ENCODE measurements around the gene GALNT18.

The GALNT18 gene

GRCh38 chr11:11289669-11290068, 332.1 kb downstream of the GALNT18 start:
- Mint-ChIP-seq H3K4me3 (no peak overlapping the region), H3K36me3 (no peaks in the 10 kb centered on the region), H3K27ac (no peak overlapping the region), H3K27me3 (peaks cover 3% of the 10 kb centered on the region), H3K9me3 (no peaks in the 10 kb centered on the region), H3K4me1 (no peaks in the 10 kb centered on the region)

GRCh38 chr11:11288972-11289616, 332.7 kb downstream of the GALNT18 start:
- no peaks in the 10 kb centered on the region for H3K36me3 Mint-ChIP-seq
- no peak overlapping the region for H3K27ac Mint-ChIP-seq
- no peaks in the 10 kb centered on the region for H3K9me3 Mint-ChIP-seq
- no peaks in the 10 kb centered on the region for H3K4me1 Mint-ChIP-seq
- H3K4me3 Mint-ChIP-seq, result no peak overlapping the region
- H3K27me3 Mint-ChIP-seq, result peaks cover 3% of the 10 kb centered on the region

DNA sequence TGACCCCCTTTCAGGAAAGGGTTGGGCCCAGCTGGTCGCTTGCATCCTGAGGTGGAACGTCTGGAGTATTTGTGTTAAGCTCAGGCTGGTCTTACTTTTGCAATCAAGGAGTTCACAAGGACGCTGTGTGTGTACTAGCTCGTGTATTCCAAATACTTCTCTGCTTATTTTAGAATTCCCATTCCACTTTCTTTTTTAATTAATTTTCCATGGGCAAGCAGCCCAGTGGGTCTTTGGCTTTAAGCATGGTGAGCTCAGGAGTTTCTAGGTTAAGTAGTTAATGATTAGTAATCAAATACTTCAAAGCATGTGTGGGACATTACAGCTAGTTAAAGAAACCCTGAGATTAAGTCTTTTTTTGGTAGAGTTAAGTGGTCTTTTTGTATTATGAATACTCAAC, 337.3 kb downstream of the GALNT18 start:
- no peak overlapping the region for H3K4me3 Mint-ChIP-seq
- H3K9me3 Mint-ChIP-seq, result no peaks in the 10 kb centered on the region
- H3K27ac Mint-ChIP-seq, result no peak overlapping the region
- no peaks in the 10 kb centered on the region for H3K4me1 Mint-ChIP-seq
- H3K27me3 Mint-ChIP-seq, result peaks cover 3% of the 10 kb centered on the region
- H3K36me3 Mint-ChIP-seq, result no peaks in the 10 kb centered on the region

DNA sequence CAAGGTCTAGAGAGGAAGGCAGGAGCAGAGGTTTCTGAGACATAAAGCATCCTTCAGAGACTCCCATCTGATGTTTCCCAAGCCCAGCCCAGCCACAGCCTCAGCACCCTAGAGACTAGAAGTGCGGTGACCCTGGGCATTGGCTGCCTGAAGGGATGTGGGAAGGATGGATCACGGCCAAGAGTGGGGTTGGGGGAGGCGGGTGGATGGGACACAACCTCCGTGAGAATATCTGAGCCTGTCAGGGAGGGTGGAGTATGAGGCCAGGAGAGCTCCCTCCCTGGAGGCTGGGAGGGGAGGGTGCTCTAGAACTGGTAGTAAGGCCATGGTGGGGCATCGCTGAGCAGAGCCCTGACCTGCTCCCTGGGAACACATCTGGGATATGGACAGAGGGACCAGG, 340.2 kb downstream of the GALNT18 start:
- H3K27ac Mint-ChIP-seq, result no peak overlapping the region
- H3K4me1 Mint-ChIP-seq, result no peaks in the 10 kb centered on the region
- no peaks in the 10 kb centered on the region for H3K36me3 Mint-ChIP-seq
- peaks cover 2% of the 10 kb centered on the region for H3K27me3 Mint-ChIP-seq
- no peaks in the 10 kb centered on the region for H3K9me3 Mint-ChIP-seq
- H3K4me3 Mint-ChIP-seq, result no peak overlapping the region

GRCh38 chr11:11280826-11281225, 341.0 kb downstream of the GALNT18 start:
- peaks cover 2% of the 10 kb centered on the region for H3K27me3 Mint-ChIP-seq
- H3K36me3 Mint-ChIP-seq, result no peaks in the 10 kb centered on the region
- no peaks in the 10 kb centered on the region for H3K4me1 Mint-ChIP-seq
- no peak overlapping the region for H3K27ac Mint-ChIP-seq
- no peaks in the 10 kb centered on the region for H3K9me3 Mint-ChIP-seq
- no peak overlapping the region for H3K4me3 Mint-ChIP-seq

DNA sequence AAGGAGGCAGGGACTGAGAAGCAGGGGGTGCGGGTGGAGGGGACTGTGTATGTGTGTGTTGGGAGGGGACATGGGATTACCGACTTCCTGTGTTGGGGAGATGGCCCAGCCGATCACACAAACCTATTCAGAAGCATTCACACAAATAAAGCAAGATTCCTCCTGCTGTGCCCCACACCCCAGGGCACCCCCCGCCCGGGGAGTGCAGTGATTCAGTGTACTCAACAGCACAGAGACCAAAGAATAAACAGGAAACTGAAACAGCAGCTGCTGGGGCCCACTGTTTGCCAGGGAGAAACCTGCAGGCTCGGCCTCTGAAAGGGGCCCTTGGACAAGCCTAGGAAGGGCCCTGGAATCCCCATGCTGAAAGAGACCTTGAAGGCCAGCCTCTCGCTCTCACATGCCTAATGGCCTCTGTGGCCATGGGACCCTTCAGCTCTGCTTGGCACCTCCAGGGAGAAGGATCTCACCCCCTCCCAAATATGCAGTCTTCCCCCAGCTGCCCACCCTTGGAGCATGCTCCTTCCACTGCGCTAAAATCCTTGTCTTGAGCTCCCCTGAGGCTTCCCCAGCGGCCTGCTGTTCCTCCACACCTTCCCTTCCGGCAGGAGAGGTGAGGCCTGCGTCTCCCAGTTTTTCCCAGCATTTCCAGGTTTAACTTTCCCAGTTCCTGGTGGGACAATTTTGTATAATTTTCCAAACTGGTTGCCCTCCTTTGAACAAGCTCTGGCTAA, 341.7 kb downstream of the GALNT18 start:
- Mint-ChIP-seq H3K36me3 (no peaks in the 10 kb centered on the region), H3K4me1 (no peaks in the 10 kb centered on the region), H3K27me3 (peaks cover 2% of the 10 kb centered on the region), H3K27ac (no peak overlapping the region), H3K9me3 (no peaks in the 10 kb centered on the region), H3K4me3 (no peak overlapping the region)

- H3K27ac Mint-ChIP-seq, result no peak overlapping the region
- no peaks in the 10 kb centered on the region for H3K36me3 Mint-ChIP-seq
- no peaks in the 10 kb centered on the region for H3K4me1 Mint-ChIP-seq
- no peak overlapping the region for H3K4me3 Mint-ChIP-seq
- H3K9me3 Mint-ChIP-seq, result no peaks in the 10 kb centered on the region
- H3K27me3 Mint-ChIP-seq, result peaks cover 5% of the 10 kb centered on the region
Observed at GRCh38 chr11:11272254-11272653, 349.6 kb downstream of the GALNT18 start.

- Mint-ChIP-seq H3K4me1 (no peaks in the 10 kb centered on the region), H3K27me3 (peaks cover 5% of the 10 kb centered on the region), H3K36me3 (no peaks in the 10 kb centered on the region), H3K9me3 (no peaks in the 10 kb centered on the region), H3K4me3 (no peak overlapping the region), H3K27ac (no peak overlapping the region)
Observed at GRCh38 chr11:11270236-11270775, 351.5 kb downstream of the GALNT18 start.

- Mint-ChIP-seq H3K4me3 (no peak overlapping the region), H3K36me3 (no peaks in the 10 kb centered on the region), H3K4me1 (no peaks in the 10 kb centered on the region), H3K27me3 (peaks cover 2% of the 10 kb centered on the region), H3K9me3 (no peaks in the 10 kb centered on the region), H3K27ac (no peak overlapping the region)
Observed at GRCh38 chr11:11268706-11269105, 353.1 kb downstream of the GALNT18 start.

GRCh38 chr11:11268119-11268518, 353.7 kb downstream of the GALNT18 start:
- Mint-ChIP-seq H3K27ac (no peak overlapping the region), H3K9me3 (no peaks in the 10 kb centered on the region), H3K36me3 (no peaks in the 10 kb centered on the region), H3K4me1 (no peaks in the 10 kb centered on the region), H3K4me3 (no peak overlapping the region), H3K27me3 (peaks cover 2% of the 10 kb centered on the region)

DNA sequence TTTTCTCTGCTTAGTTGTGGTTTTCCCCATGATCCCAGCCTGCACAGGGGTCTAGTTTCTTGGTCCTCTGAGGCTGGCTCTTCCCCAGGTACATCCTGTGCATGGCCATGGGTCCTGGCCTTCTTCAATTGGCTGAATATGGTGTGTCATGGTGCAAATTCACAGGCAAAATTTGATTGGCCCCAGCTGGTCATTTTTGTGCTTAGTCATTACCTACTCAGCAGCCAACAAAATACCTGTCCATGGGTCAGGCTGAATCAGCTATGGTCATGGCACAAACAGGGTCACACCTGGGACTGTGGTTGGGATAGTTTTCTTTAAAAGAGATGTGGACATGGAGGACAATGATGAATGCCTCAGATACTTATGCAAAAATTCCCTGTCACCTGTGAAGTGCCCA, 354.5 kb downstream of the GALNT18 start:
- no peak overlapping the region for H3K27ac Mint-ChIP-seq
- no peaks in the 10 kb centered on the region for H3K9me3 Mint-ChIP-seq
- H3K4me1 Mint-ChIP-seq, result no peaks in the 10 kb centered on the region
- H3K4me3 Mint-ChIP-seq, result no peak overlapping the region
- H3K36me3 Mint-ChIP-seq, result no peaks in the 10 kb centered on the region
- peaks cover 3% of the 10 kb centered on the region for H3K27me3 Mint-ChIP-seq

- Mint-ChIP-seq H3K27me3 (peaks cover 2% of the 10 kb centered on the region), H3K4me1 (no peaks in the 10 kb centered on the region), H3K27ac (no peak overlapping the region), H3K9me3 (no peaks in the 10 kb centered on the region), H3K4me3 (no peak overlapping the region), H3K36me3 (no peaks in the 10 kb centered on the region)
Observed at GRCh38 chr11:11265994-11266606, 355.7 kb downstream of the GALNT18 start.

GRCh38 chr11:11265320-11265719, 356.5 kb downstream of the GALNT18 start:
- no peaks in the 10 kb centered on the region for H3K9me3 Mint-ChIP-seq
- peaks cover 2% of the 10 kb centered on the region for H3K27me3 Mint-ChIP-seq
- H3K36me3 Mint-ChIP-seq, result no peaks in the 10 kb centered on the region
- H3K27ac Mint-ChIP-seq, result no peak overlapping the region
- no peak overlapping the region for H3K4me3 Mint-ChIP-seq
- H3K4me1 Mint-ChIP-seq, result no peaks in the 10 kb centered on the region

GRCh38 chr11:11263238-11264005, 358.4 kb downstream of the GALNT18 start:
- Mint-ChIP-seq H3K27me3 (peaks cover 2% of the 10 kb centered on the region), H3K4me1 (no peaks in the 10 kb centered on the region), H3K9me3 (no peaks in the 10 kb centered on the region), H3K36me3 (no peaks in the 10 kb centered on the region), H3K27ac (no peak overlapping the region), H3K4me3 (no peak overlapping the region)

DNA sequence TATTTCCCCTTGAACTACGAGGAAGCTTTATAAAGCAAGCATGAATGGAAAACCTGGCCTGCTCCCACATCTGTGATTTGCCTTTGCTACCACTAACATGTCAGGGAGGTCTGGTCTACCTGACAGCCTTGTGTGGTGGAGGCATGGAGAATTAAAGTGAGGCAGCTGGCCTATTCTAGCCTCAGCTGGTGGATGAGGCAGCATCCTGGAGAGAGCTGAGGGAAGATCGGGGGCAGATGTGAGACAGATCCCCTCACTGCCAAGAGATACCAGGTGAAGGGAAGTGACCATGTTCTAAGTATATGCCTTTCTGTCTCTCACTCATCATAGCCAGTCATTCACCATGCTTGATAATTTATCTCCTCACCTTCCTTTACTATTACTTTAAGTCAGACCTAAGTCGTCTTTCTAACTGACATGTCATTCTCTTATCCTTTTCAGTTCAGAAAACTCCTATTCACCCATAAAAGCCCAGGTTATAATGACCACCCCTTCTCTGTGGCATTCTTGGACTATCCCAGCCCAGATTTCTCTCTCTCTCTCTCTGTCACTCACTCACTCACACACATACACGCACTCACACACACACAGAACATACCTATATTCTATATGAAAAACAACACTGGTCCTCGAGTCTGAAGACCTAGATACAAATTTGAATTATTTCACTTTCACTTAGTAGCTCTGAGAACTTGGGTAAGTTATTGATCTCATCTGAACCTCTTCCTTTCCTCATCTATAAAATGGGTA, 359.5 kb downstream of the GALNT18 start:
- Mint-ChIP-seq H3K4me1 (no peaks in the 10 kb centered on the region), H3K36me3 (no peaks in the 10 kb centered on the region), H3K27ac (no peak overlapping the region), H3K9me3 (no peaks in the 10 kb centered on the region), H3K4me3 (no peak overlapping the region), H3K27me3 (peaks cover 2% of the 10 kb centered on the region)

Measured in activated naive CD4-positive, alpha-beta T cell treated with anti-CD3 and anti-CD28 coated beads, Interleukin-2, amount 50 U/mL, for 24 hours (primary cell).